GM19238 (cell line): ENCODE results near the gene MRPS18A.
"Not testable (repeated sequence)": the region's sequence is repeated elsewhere in the genome, so short reads cannot be mapped to it uniquely, and the experiment has no call there.

Experiments
- DNase-seq: peaks from one replicate; pipeline ENCODE4 v3.0.0; 2011; ENCODE audit warnings: low spot score; ENCODE audit not compliant: insufficient read length

MRPS18A gene

GRCh38 chr6:43717389-43717788 is 29.8 kb upstream of the MRPS18A start:
- no peak for DNase-seq

GRCh38 chr6:43716099-43716498 is 28.5 kb upstream of the MRPS18A start:
- no peak for DNase-seq

GRCh38 chr6:43715056-43715788 is 27.6 kb upstream of the MRPS18A start:
- peak; percentile 57 for DNase-seq

DNA sequence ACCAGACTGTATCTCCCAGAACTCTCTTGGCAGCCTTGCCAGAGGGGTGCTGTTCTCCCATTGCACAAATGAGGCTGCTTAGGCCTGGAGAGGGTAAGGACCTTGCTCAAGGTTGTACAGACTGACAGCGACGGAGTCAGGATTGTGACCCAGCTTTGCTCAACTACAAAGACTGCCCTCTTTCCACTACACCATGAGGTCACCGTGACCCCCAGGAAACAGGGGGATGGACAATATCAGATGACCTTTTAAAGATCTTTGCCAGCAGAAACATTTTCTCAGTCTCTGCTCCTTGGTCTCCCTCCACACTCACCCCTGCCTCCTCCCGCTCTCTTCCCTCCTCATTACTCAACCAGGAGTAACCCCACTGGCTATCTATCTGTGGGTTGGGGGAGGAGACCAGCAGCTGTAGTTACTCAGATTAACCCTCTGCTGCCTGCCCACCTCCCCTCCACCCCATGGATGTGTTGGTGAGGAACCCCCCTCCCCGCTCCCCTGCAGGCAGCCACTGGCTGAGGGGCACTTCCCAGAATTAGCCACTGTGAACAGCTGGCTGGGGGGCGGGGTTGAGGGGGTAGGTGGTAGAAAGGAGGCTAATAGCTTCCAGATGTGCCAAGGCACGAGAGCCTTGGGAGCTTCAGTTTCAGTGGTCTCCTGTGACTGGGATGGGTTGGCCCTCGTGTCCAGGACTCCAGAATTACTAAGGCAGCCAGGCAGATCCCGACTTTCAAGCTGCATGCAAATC is 26.9 kb upstream of the MRPS18A start:
- DNase-seq: no peak

DNA sequence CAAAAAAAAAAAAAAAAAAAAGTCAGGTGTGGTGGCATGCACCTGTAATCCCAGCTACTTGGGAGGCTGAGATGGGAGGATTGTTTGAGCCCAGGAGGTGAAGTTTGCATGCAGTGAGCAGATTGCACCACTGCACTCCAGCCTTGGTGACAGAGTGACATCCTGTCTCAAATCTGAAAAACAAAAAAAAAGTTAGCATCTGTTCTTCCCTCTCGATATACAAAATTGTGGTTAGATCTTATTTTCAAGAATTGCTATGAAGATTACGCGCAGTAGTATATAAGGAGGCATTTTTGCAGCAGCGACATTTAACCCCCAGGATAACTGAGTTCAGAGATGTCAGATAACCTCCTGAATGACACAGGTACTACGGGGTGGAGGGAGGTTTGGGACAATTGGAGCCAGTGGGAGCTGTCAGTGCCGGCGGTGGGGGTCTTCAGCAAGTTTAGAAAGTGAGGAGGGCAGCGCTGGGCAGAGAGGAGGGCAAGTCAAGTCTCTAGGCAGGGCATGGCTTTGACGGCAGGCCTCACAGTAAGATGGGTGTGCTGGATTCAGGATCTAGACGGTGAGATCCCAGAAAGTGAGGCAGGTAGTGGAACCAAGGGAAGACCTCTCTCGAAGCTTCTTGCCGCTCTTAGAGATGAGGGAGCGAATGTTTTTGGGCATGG is 26.2 kb upstream of the MRPS18A start:
- DNase-seq: no peak

- no peak for DNase-seq
Observed at GRCh38 chr6:43712579-43712978, 25.0 kb upstream of the MRPS18A start.

DNA sequence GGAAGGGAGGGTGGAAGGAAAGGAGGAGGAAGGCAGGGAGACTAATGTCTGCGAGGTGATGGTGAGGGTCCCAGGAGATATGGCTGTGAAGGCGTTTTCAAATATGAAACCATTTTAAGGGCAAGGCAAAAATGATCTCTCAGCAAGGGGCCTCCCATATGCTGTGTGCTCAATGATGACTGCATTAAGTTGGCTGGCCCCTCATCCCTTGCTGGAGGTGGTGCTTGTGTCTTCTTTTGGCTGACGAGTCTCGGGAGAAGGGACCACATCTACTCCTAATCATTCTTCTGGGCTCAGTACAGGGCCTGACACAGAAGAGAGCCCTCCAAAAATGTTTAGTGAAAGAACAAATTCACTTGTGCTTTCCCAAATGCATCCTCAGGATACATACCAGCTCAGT is 23.0 kb upstream of the MRPS18A start:
- no peak for DNase-seq

DNA sequence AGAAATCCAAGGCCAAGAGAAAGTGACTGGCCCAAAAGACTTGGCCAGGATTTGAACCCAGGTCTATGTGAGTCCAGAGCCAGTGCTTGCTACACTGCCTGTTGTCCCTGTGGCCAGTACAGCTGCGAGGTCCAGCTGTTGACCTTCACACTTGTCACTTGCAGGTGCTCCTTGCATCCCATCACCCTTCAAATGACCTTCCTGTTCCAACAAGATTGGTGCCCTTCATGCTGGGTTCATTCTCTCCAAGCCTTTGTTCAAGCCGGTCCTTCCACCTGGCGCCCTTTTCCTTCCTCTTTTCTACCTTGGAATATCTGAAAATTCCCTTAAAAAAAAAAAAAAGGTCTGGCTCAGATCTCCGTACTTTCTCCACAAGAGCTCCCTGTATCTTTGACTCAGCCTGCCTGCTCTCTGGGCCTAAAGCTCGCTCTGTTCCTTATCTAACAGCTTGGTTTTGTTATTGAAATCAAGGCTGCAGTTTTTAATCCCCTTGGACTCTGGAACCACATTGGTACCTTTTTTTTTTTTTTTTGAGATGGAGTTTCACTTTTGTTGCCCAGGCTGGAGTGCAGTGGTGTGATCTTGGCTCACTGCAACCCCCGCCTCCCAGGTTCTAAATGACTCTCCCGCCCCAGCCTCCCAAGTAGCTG is 22.2 kb upstream of the MRPS18A start:
- no peak for DNase-seq

DNA sequence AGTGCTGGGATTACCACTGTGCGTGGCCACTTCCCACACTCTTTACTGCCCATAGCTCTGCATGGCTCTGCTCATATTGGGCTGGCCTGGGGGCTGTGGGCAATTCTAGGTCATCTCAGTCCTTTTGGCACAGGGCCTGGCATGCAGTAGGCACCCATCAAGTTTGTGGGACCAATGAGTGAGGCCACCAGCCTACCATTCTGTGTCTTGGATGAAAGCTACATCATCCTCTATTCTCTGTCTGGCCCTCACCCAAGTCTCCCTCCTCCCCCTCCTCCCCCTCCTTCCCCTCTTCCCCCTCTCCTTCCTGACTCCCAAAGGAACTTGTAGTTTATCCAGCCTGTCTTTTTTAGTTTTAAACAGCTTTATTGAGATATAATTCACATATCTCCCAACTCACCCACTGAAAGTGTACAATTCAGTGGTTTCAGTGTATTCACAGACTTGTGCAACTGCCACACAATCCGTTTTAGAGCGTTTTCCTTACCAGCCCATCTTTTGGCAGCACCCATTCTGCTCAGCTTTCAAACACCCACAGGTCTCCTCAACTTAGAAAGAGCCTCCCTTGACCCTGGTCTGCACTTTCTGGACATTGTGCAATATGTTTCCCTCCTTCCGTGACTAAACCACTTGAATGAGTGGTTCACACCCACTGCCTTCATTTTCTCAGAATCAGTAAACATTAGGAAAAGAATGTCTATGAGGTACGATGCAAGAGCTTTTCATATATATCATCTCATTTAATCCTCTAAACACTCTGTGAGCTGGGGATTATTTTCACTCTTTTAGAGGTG is 21.5 kb upstream of the MRPS18A start:
- no peak for DNase-seq

GRCh38 chr6:43707767-43708166 is 20.2 kb upstream of the MRPS18A start:
- no peak for DNase-seq

DNA sequence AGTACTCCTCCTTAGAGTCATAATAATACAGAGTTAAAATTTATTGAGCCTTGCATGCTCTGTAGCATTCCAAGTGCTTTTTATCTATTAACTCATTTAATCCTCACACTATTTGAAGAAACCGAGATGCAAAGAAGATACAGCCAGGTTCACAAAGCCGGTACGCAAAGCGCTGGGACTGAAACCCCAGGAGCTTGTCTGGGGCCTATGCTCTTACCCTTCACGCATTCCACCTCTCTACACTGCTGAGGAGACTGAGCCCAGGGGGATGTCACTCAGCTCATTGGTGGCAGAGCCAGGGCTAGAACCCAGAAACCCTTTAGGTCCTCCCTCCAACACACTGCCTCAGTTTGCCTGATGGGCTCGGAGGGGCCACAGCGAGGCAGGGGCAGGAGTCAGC is 19.7 kb upstream of the MRPS18A start:
- no peak for DNase-seq

GRCh38 chr6:43706788-43707187 is 19.2 kb upstream of the MRPS18A start:
- DNase-seq: no peak

GRCh38 chr6:43705996-43706395 is 18.4 kb upstream of the MRPS18A start:
- no peak for DNase-seq

- DNase-seq: no peak
Observed at GRCh38 chr6:43703512-43704429, 16.2 kb upstream of the MRPS18A start.

- peak; percentile 43 for DNase-seq
Observed at GRCh38 chr6:43702534-43703440, 15.2 kb upstream of the MRPS18A start.

GRCh38 chr6:43702171-43702533 is 14.6 kb upstream of the MRPS18A start:
- DNase-seq: no peak

- not testable (repeated sequence) for DNase-seq
Observed at GRCh38 chr6:43700939-43701560, 13.5 kb upstream of the MRPS18A start.

- DNase-seq: no peak
Observed at GRCh38 chr6:43699564-43700186, 12.1 kb upstream of the MRPS18A start.
